Activated CD4-positive, alpha-beta T cell treated with anti-CD3 and anti-CD28 coated beads, Interleukin-2, Interleukin-4, amounts not matched to agents 100 ng/mL and 50 ng/mL, durations not matched to agents 16 hours and 8 hours (primary cell): Measurements from ENCODE around the gene NFX1.
"Not testable (repeated sequence)": the region's sequence is repeated elsewhere in the genome, so short reads cannot be mapped to it uniquely, and the experiment has no call there.

ENCODE experiments used
- DNase-seq: peaks from one replicate; pipeline ENCODE4 v3.0.0-alpha.2; 2020; ENCODE audit warnings: low spot score

NFX1 gene

GRCh38 chr9:33364127-33364526 lies 73.8 kb downstream of the NFX1 start:
- no peak for DNase-seq

- not testable (repeated sequence) for DNase-seq
Observed at GRCh38 chr9:33364814-33365213, 74.5 kb downstream of the NFX1 start.

GRCh38 chr9:33366979-33367480 lies 76.7 kb downstream of the NFX1 start:
- DNase-seq = no peak

GRCh38 chr9:33372900-33373299 lies 82.6 kb downstream of the NFX1 start:
- no peak for DNase-seq

- DNase-seq = no peak
Observed at GRCh38 chr9:33374190-33374589, 83.9 kb downstream of the NFX1 start.

GRCh38 chr9:33374634-33375237 lies 84.4 kb downstream of the NFX1 start:
- DNase-seq = peak; percentile 74

GRCh38 chr9:33375238-33375840 lies 85.0 kb downstream of the NFX1 start:
- DNase-seq = no peak

GRCh38 chr9:33375841-33376321 lies 85.6 kb downstream of the NFX1 start:
- no peak for DNase-seq

- DNase-seq = no peak
Observed at GRCh38 chr9:33377089-33377715, 86.9 kb downstream of the NFX1 start.

GRCh38 chr9:33378121-33378795 lies 87.9 kb downstream of the NFX1 start:
- DNase-seq = no peak

GRCh38 chr9:33379666-33380389 lies 89.5 kb downstream of the NFX1 start:
- DNase-seq = no peak

GRCh38 chr9:33380390-33381094 lies 90.2 kb downstream of the NFX1 start:
- DNase-seq = no peak

- no peak for DNase-seq
Observed at GRCh38 chr9:33381231-33381791, 91.0 kb downstream of the NFX1 start.

- not testable (repeated sequence) for DNase-seq
Observed at GRCh38 chr9:33382397-33382796, 92.1 kb downstream of the NFX1 start.

GRCh38 chr9:33383396-33383795 lies 93.1 kb downstream of the NFX1 start:
- DNase-seq = not testable (repeated sequence)

GRCh38 chr9:33385536-33385935 lies 95.2 kb downstream of the NFX1 start:
- DNase-seq = not testable (repeated sequence)

GRCh38 chr9:33385979-33386640 lies 95.8 kb downstream of the NFX1 start:
- DNase-seq = not testable (repeated sequence)

GRCh38 chr9:33386641-33386996 lies 96.3 kb downstream of the NFX1 start:
- not testable (repeated sequence) for DNase-seq

GRCh38 chr9:33386998-33387397 lies 96.7 kb downstream of the NFX1 start:
- DNase-seq = not testable (repeated sequence)
